Measurements from ENCODE around the gene TEPSIN.

Gene TEPSIN

DNA sequence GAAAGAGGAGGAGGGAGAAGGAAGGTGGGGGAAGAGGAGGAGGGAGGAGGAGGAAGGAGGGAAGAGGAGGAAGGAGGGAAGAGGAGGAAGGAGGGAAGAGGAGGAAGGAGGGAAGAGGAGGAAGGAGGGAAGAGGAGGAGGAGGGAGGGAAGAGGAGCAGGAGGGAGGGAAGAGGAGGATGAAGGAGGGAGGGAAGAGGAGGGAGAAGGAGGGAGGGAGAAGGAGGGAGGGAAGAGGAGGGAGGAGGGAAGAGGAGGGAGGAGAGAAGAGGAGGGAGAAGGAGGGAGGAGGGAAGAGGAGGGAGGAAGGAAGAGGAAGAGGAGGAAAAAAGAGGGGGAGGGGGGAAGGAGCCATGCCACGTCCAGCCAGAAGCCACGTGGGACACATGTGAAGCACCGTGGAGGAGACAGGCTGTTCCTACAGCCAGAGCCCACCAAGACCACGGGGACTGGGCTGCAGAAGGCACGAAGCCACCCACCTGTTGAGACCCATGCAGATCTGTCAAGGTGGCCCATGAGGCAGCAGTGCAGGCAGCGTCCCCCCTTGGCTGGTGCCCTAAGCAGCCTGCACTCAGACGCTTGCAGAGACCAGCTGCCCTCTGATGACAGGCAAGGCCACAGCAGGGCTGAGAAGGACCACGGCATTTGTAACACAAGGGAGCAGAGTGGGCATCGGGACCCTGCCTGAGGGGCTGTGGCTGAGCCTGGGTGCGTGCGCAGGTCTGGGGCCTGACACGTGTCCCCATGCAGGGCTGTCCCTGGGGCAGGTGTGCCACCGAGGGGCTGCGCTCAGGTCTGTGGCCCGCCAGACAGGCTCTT is 10.6 kb upstream of the TEPSIN start:
- DNase-seq = peak in 1 of 2 experiments; percentile 25

GRCh38 chr17:81248649-81249048 is 9.8 kb upstream of the TEPSIN start:
- no peak for DNase-seq

DNA sequence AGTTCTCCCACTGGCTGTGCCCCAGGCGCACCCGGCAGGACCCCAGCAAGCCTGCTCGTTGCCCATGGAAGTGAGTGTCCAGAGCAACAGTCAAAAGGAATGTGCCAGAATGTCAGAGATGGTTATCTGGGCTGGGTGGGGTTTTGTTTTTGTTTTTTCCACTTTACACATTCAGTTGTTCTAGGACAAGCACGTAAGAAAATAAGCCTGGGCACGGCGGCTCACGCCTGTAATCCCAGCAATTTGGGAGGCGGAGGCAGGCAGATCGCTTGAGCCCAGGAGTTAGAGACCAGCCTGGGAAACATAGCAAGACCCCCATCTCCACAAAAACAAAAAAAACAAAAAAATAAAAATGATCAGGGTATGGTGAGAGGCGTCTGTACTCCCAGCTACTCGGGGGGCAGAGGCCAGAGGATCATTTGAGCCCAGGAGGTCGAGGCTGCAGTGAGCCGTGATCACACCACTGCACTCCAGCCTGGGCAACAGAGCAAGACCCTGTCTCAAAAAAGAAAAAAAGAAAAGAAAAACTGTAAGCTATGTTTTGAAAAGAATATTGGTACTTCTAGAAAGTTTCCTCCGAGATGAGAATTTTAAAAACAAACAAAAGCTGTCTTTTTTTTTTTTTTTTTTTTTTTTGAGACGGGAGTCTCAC is 8.6 kb upstream of the TEPSIN start:
- DNase-seq = no peak

DNA sequence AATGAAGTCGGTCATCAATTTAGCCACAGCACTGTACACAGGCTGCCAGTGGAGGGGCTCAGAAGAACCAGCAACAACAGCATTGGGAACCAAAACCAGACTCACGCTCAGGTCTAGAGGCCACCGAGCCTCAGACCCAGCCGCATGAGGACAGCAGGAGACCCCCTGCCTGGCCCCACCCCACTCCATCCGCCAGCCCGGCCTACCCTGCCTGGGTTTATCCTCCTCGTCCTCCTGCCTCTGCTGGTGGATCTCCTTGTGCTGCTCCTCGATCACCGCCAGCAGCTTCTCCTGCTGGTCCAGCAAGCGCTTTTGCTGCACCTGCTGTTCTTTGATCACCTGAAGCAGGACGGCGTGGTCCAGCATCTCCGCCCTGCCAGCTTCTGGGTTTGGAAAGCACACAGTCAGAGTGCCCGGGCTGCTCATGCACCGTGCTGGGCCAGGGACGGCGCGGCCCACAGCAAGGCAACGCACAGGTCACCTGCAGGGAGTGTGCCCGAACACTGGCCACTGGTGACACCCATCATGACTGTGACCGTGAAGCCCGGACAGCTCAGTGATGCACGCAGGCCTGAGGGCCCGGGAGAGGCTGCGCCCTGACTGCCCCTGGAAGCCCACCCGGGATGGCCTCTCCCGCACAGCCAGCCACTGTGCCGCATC is 8.0 kb upstream of the TEPSIN start:
- DNase-seq = no peak

DNA sequence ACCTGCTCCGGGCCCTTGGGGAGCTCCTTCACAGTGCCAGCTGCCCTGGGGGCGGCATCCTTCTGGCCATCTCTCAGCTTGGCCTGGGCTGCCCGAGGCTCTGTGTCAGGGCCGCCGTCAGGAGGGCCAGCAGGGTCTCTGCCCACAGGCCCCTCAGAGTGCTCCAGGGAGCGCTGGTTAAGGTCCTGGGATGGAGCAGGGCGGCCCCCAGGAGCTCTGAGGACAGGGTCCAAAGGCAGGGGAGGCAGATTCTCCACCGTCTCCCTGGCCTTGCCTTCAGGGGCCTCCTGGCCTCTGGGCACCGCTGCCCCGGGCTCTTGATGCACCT is 7.5 kb upstream of the TEPSIN start:
- no peak for DNase-seq

GRCh38 chr17:81245665-81246342 is 6.9 kb upstream of the TEPSIN start:
- DNase-seq = no peak

DNA sequence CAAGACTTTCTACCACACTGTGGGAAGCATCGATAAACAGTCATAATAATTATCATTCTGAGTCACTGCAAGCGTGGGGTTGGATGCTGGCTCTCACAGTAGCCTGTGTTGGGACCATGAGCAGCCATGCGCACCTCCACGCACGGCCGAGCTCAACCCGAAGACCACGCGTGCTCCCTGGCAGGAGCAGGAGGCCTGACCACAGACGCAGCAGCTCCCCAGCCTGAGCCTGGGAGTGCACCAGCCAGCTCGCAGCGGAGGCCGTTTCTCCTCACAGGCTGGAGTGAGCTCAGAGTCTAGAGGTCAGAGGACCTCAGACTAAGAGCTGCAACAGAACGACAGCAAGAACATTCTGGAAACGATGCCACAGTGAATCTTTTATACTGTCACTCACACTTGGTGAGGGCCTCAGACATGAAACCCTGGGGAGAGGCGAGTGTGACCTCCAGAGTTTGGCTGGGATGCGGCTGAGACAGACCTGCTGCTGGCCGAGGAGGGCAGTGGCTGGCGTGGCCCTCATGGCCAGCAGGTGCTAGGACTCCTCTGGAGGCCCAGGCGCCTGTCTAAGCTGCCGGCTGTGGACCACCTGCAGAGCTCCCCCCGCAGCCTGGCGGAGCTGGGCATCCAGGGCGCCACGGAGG is 6.3 kb upstream of the TEPSIN start:
- no peak for DNase-seq

- no peak for DNase-seq
These were observed 5.6 kb upstream of the TEPSIN start for GRCh38 chr17:81244358-81245023.

GRCh38 chr17:81243333-81243664 is 4.4 kb upstream of the TEPSIN start:
- no peak for DNase-seq

- no peak for DNase-seq
These were observed 3.8 kb upstream of the TEPSIN start for GRCh38 chr17:81242421-81243332.

DNA sequence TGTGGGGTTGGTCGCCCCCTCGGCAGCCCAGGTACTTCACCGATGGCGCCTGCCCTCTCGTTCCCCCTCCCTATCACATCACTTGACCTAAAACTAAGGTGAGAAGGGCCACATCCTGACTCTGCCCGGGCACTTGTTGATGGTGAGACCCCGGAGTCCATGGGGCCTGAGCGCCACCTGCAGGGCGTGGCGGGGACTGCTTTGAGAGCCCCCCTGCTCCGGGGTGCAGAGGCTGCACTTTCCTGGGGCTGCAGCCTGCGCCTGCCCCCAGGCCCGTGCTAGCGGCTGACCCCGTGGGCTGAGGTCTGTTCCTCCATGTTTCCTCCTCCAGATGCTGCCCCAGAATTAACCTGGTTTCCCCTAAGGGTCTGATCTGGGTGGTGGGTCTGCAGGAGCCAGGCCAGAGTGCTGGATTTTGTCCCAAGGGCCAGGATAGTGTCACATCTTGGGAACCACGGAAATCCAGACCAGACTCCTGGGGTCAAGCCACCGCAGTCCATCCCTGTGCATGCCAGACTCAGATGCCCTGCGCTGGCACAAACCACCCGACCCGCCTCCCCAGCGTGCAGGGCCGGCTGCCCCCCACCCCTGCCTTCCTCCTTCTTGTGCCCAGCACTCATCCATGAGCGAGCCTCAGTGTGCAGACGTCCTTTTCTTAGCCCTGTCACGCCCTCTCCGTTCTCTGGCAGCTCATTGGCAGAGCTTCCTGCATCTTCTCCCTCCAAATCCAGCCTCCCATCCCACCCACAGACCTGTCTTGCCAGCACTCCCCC is 3.0 kb upstream of the TEPSIN start:
- DNase-seq = peak; percentile 46 to 55

GRCh38 chr17:81241203-81241602 is 2.3 kb upstream of the TEPSIN start:
- no peak for DNase-seq

GRCh38 chr17:81240761-81241160 is 1.9 kb upstream of the TEPSIN start:
- DNase-seq = no peak

- DNase-seq = peak in 1 of 2 experiments; percentile 21
These were observed 1.1 kb upstream of the TEPSIN start for GRCh38 chr17:81239714-81240555.

GRCh38 chr17:81238490-81238814 is 403 bp downstream of the TEPSIN start:
- DNase-seq = no peak

GRCh38 chr17:81237591-81238489 is 1.0 kb downstream of the TEPSIN start:
- no peak for DNase-seq

GRCh38 chr17:81236784-81237183 is 2.1 kb downstream of the TEPSIN start:
- DNase-seq = no peak

DNA sequence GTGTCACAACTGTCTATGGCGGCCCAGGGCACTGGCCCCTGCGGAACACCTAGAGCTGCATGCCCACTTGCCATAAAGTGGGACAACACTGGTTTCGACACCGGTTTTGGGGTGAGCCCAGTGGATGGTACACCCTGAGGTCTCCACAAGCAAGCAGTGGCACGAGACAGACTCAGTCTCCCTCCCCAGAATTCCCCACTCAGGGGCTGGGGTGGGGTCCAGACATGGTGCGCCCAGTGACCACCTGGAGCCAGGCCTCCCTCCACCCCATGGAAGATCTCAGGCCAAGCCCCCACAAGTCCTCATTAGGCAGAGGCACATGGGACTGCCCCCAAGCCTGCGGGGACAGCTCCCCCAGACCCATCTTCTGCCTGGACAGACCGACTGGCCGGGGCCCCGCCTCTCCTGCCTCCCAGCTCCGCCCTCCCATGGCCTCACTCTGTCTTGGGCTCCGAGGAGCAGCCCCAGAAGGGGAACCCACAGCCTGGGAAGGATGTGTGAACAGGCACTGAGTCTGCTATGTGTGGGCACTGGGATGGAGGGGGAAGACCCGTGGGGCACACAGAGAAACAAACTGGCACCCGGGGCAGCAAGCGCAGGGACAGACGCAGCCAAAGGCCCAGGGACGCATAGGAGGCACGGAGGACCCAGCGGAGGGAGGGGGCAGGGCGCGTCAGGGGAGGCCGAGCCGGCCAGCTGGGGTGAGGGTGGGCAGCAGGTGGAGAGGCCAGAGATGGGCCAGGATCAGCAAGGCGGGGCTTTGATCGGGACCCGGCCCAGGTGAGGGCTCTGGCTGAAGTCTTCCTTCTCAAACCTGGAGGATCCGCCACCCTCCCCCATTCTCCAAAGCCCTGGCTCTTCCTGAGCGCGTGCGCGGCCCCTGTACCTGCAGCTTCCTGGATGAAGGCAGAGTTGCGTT is 2.8 kb downstream of the TEPSIN start:
- DNase-seq = no peak
